ENCODE measurements around the gene MAGEA8.
"Not testable (repeated sequence)": the region's sequence is repeated elsewhere in the genome, so short reads cannot be mapped to it uniquely, and the experiment has no call there.

DNA sequence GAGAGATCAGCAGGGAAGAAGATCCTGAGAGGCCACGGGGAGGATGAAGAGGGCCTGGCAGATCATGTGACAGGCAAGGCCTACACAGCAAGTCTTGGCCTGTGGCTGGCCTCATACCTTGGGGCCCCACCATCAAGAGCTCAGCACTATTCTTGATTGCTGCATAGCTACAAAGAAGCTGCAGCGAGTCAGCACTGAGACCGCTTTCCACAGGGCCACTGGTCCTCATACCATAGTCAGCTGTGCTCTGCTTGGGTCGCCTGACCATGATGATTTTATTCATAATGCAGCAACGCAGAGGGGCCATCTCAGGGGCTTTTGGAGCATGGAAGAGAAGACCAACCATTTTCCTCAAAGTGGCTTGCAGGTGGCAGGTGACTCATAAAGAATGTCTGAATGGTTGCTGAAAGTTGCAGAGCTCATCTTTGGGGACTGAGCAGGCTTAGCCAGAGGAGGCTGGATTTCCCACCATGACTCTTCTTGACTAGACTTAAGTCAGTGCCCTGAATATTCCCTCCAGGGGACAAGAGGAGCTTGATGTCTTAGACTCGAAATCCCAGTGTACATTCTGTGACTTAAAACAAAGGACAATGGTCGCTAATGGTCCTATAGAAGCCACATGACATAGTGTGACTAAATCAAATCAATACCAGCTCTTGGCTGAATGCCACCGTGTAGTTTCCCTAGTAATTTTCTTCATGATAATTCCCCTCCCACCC, 46.4 kb downstream of the MAGEA8 start:
- not testable (repeated sequence) for TF ChIP-seq CTCF, POLR2A (IDR thresholded peaks at IDR 0.05)
